ENCODE results near the gene MVD. TPM values are rescaled to one million over a fixed set of nuclear protein-coding genes. Genes with fewer than 3 reads are reported as not detected.

MVD gene
- total and polyA plus RNA-seq, 2 of the 13 experiments (the other 11 are each of a cell fraction or from before 2014, with no cell fraction given), result 28.1 to 187 TPM

DNA sequence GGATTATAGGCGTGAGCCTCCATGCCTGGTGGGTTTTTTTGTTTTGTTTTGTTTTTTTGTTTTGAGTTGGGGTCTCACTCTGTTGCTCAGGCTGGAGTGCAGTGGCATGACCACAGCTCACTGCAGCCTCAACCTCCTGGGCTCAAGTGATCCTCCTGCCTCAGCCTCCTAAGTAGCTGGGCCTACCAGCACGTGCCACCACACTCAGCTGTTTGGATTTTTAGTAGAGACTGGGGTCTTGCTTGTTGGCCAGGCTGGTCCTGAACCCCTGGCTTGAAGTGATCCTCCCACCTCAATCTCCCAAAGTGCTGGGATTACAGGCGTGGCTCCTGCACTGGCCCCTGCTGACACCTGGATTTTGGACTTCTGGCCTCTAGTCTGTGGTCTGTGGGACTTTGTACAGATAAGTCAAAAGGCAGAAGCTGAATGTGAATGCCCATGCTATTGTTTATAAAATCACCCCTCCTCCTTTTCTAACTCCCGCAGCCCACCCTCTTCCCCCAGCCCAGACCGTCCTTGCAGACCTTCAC lies 17.7 kb upstream of the MVD start (continued):
- TF ChIP-seq, protein P1, sequence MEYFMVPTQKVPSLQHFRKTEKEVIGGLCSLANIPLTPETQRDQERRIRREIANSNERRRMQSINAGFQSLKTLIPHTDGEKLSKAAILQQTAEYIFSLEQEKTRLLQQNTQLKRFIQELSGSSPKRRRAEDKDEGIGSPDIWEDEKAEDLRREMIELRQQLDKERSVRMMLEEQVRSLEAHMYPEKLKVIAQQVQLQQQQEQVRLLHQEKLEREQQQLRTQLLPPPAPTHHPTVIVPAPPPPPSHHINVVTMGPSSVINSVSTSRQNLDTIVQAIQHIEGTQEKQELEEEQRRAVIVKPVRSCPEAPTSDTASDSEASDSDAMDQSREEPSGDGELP (IDR thresholded peaks at IDR 0.05; ENCODE audit: borderline replicate concordance, low read depth), result no peak
- TF ChIP-seq KLF12 (CRISPR knock-in tag; IDR thresholded peaks at IDR 0.05; ENCODE audit: borderline replicate concordance) (no peak), ZFYVE20 (CRISPR knock-in tag; IDR thresholded peaks at IDR 0.05; ENCODE audit: borderline replicate concordance, low read depth) (0 out of 2 replicates have a peak, but pooled peaks have one; percentile 64), PHF21A (CRISPR knock-in tag; IDR thresholded peaks at IDR 0.05) (0 out of 2 replicates have a peak, but pooled peaks have one; percentile 25), ZNF121 (CRISPR knock-in tag; IDR thresholded peaks at IDR 0.05) (0 out of 2 replicates have a peak, but pooled peaks have one; percentile 45), NR2F6 (IDR thresholded peaks at IDR 0.05) (no peak), NR2F6 (CRISPR knock-in tag; IDR thresholded peaks at IDR 0.05) (no peak), HNF4A (CRISPR knock-in tag; IDR thresholded peaks at IDR 0.05) (peak; percentile 41), MAFF (IDR thresholded peaks at IDR 0.05; ENCODE audit: low read depth, low read length) (no peak), KDM5A (IDR thresholded peaks at IDR 0.05; ENCODE audit: borderline replicate concordance, low read length) (no peak), ZNF883 (CRISPR knock-in tag; IDR thresholded peaks at IDR 0.05; ENCODE audit: not compliant biosample characterization) (no peak), ZNF235 (CRISPR knock-in tag; IDR thresholded peaks at IDR 0.05; ENCODE audit: borderline replicate concordance) (no peak), SAP130 (CRISPR knock-in tag; IDR thresholded peaks at IDR 0.05; ENCODE audit: low read depth) (no peak), ESRRA (CRISPR knock-in tag; IDR thresholded peaks at IDR 0.05; ENCODE audit: low read depth) (no peak), TBX2 (CRISPR knock-in tag; IDR thresholded peaks at IDR 0.05; ENCODE audit: borderline replicate concordance) (0 out of 2 replicates have a peak, but pooled peaks have one; percentile 12), ZBTB7A (CRISPR knock-in tag; IDR thresholded peaks at IDR 0.05) (0 out of 2 replicates have a peak, but pooled peaks have one; percentile 48), ZMYM2 (CRISPR knock-in tag; IDR thresholded peaks at IDR 0.05) (peak; percentile 72), KAT7 (CRISPR knock-in tag; IDR thresholded peaks at IDR 0.05; ENCODE audit: borderline replicate concordance) (no peak)
- TF ChIP-seq, protein P2, sequence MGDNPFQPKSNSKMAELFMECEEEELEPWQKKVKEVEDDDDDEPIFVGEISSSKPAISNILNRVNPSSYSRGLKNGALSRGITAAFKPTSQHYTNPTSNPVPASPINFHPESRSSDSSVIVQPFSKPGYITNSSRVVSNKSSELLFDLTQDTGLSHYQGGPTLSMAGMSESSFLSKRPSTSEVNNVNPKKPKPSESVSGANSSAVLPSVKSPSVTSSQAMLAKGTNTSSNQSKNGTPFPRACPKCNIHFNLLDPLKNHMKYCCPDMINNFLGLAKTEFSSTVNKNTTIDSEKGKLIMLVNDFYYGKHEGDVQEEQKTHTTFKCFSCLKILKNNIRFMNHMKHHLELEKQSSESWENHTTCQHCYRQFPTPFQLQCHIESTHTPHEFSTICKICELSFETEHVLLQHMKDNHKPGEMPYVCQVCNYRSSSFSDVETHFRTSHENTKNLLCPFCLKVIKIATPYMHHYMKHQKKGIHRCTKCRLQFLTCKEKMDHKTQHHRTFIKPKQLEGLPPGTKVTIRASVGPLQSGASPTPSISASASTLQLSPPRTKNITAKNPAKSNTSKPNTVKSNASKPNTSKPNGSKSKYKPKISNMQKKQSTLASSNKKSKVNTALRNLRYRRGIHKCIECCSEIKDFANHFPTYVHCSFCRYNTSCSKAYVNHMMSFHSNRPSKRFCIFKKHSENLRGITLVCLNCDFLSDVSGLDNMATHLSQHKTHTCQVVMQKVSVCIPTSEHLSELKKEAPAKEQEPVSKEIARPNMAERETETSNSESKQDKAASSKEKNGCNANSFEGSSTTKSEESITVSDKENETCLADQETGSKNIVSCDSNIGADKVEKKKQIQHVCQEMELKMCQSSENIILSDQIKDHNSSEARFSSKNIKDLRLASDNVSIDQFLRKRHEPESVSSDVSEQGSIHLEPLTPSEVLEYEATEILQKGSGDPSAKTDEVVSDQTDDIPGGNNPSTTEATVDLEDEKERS (CRISPR knock-in tag; IDR thresholded peaks at IDR 0.05), result 0 out of 2 replicates have a peak, but pooled peaks have one; percentile 37
- TF ChIP-seq, protein P3, sequence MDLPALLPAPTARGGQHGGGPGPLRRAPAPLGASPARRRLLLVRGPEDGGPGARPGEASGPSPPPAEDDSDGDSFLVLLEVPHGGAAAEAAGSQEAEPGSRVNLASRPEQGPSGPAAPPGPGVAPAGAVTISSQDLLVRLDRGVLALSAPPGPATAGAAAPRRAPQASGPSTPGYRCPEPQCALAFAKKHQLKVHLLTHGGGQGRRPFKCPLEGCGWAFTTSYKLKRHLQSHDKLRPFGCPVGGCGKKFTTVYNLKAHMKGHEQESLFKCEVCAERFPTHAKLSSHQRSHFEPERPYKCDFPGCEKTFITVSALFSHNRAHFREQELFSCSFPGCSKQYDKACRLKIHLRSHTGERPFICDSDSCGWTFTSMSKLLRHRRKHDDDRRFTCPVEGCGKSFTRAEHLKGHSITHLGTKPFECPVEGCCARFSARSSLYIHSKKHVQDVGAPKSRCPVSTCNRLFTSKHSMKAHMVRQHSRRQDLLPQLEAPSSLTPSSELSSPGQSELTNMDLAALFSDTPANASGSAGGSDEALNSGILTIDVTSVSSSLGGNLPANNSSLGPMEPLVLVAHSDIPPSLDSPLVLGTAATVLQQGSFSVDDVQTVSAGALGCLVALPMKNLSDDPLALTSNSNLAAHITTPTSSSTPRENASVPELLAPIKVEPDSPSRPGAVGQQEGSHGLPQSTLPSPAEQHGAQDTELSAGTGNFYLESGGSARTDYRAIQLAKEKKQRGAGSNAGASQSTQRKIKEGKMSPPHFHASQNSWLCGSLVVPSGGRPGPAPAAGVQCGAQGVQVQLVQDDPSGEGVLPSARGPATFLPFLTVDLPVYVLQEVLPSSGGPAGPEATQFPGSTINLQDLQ (CRISPR knock-in tag; IDR thresholded peaks at IDR 0.05), result no peak
- TF ChIP-seq, protein P4, sequence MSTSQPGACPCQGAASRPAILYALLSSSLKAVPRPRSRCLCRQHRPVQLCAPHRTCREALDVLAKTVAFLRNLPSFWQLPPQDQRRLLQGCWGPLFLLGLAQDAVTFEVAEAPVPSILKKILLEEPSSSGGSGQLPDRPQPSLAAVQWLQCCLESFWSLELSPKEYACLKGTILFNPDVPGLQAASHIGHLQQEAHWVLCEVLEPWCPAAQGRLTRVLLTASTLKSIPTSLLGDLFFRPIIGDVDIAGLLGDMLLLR (CRISPR knock-in tag; IDR thresholded peaks at IDR 0.05), result 0 out of 2 replicates have a peak, but pooled peaks have one; percentile 50
- TF ChIP-seq, protein P5, sequence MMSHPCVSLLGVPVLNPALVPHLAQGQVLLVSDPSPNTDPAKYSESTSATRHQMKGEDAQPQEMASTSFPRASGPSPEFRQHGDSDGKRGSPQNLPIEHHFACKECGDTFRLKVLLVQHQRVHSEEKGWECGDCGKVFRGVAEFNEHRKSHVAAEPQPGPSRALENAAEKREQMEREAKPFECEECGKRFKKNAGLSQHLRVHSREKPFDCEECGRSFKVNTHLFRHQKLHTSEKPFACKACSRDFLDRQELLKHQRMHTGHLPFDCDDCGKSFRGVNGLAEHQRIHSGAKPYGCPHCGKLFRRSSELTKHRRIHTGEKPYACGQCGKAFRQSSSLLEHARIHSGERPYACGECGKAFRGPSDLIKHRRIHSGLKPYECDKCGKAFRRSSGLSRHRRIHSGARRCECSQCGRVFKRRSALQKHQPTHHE (CRISPR knock-in tag; IDR thresholded peaks at IDR 0.05; ENCODE audit: borderline replicate concordance), result 0 out of 2 replicates have a peak, but pooled peaks have one; percentile 3

All from HepG2 (cell line).